NCI-H128 (cell line): Measurements from ENCODE around the gene MMRN2.
"Not testable (repeated sequence)": the region's sequence is repeated elsewhere in the genome, so short reads cannot be mapped to it uniquely, and the experiment has no call there.

Experiments used
- DNase-seq: peaks from one replicate; lab custom pipeline; 2025; ENCODE audit not compliant: unreplicated experiment; lab: John Stamatoyannopoulos, UW

MMRN2 gene

GRCh38 chr10:86941426-86941825 is 16.0 kb downstream of the MMRN2 start:
- no peak for DNase-seq

GRCh38 chr10:86940677-86941076 is 16.7 kb downstream of the MMRN2 start:
- no peak for DNase-seq

DNA sequence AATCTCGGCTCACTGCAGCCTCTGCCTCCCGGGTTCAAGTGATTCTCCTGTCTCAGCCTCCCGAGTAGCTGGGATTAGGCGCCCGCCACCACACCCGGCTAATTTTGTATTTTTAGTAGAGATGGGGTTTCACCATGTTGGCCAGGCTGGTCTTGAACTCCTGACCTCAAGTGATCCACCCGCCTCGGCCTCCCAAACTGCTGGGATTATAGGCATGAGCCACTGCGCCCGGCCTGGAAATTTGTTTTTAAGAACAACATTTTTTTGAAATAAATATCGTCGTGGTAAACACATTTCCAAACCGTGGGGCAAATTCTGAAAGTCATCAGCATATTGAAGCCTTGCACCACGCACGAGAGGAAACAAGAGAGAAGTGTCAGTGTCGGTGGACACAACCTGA is 17.3 kb downstream of the MMRN2 start:
- not testable (repeated sequence) for DNase-seq

DNA sequence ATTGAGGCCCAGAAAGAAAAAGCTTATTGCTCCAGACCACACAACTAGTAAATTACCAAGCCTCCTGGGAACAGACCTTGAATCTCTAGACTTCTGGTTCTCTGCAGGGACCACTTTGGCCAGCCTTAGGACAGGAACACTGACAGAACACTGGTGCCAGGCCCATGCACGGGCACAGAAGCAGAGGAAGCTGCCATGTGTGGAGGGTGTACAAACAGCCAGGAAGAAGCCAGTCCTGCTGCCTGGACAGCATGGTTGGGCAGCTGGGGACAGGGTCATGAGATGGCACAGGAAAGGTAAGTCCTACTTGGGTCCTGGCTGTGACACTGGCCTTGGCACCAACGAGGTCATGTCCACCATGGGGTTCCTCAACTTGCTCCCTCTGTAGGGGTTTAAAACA is 19.2 kb downstream of the MMRN2 start:
- DNase-seq: no peak

- no peak for DNase-seq
These were observed 19.8 kb downstream of the MMRN2 start for GRCh38 chr10:86937502-86938154.

DNA sequence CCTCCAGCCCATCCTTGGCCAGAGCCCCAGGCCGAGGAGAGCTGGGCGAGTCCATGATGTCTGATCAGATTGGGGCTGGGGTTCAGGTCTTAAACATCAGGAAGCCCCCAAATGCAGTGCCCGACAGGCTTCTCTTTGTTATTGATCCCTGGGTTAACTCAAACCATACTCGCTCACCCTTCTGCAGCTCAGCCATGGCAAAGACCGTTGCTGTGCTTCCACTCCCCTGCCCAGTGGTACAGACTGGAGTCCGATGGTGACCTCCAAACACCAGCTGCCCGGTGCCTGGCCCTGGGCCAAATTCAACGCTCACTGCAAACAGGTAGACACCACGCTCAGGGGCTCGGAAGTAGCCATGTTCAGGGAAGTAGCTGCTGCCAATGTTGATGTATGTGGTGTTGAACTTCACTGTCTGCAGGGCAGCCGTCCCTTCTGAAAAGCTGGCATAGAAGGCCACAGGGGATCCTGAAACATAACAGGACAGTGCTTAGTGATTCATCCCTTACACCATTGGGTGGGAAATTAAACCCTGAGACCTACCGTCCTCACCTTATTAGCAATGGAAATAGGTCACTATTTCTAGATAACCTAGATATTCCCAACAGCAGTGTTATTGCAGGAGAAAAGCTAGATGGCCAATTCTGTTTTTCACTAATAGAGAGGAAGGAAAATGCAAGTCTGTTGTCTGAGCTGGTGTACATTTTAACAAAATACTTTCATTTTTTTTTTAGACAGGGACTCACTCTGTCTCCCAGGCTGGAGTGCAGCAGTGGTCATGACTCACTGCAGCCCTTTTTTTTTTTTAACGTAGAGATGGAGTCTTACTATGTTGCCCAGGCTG is 20.5 kb downstream of the MMRN2 start:
- no peak for DNase-seq

GRCh38 chr10:86934162-86934711 is 23.2 kb downstream of the MMRN2 start:
- DNase-seq: not testable (repeated sequence)

GRCh38 chr10:86932674-86933073 is 24.7 kb downstream of the MMRN2 start:
- no peak for DNase-seq

DNA sequence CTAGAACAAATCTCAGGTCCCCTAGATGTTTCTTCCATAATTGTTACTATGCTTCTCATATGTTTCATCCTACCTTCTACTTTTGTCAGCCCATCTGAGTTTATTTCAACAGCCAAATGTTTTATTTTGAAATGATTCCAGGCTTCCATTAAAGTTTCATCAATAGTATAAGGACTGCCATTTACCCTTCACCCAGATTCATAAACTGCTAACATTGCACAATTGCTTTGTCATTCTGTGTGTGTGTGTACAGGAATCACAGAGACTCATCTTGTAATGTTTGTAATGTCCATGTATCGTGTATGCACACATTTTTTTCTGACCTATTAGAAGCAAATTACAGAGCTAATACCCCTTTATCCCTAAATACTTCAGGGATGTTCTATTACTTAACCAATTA is 25.5 kb downstream of the MMRN2 start:
- DNase-seq: no peak

GRCh38 chr10:86929468-86930380 is 27.7 kb downstream of the MMRN2 start:
- DNase-seq: no peak

DNA sequence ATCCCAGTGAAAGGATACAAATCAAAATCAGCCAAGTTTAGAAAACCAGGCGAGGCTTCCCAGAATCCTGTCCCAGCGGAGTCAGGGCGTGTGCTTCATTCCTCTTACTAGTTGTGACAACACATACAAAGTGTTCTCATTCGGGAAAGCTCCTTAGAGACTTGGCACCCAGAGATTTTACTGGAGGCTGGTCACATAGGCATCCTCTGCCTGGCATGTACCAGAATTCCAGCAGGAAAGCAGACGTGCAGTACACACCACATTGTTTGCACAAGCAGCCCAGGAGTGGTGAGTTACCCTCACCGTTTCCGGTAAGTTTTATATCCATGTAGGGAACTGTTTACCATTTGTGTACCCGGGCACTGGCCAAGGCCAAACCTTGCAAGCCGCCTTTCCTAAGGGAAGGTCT is 34.9 kb downstream of the MMRN2 start:
- DNase-seq: no peak

GRCh38 chr10:86918022-86918471 is 39.4 kb downstream of the MMRN2 start:
- no peak for DNase-seq

- no peak for DNase-seq
These were observed 42.7 kb downstream of the MMRN2 start for GRCh38 chr10:86914734-86915133.

DNA sequence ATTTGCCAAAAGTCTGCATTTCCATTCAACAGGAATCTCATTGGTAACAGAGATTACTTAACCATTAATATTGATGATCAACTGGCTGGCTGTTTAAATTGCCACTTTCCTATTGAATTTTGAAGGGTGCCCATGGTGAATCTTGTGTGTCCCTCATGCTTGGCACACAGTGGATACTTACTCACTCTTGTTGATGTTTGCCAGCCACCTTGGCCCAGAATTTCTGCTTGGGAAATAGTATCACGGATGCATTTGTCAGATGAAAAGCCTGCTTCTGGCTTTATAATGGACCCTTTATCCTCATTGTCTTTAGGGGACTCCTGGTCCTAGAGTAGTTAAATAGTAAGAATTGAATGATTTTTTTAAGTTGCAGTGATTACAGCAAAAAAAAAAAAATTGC is 52.0 kb downstream of the MMRN2 start:
- DNase-seq: no peak

GRCh38 chr10:86904600-86904999 is 52.8 kb downstream of the MMRN2 start:
- DNase-seq: no peak

DNA sequence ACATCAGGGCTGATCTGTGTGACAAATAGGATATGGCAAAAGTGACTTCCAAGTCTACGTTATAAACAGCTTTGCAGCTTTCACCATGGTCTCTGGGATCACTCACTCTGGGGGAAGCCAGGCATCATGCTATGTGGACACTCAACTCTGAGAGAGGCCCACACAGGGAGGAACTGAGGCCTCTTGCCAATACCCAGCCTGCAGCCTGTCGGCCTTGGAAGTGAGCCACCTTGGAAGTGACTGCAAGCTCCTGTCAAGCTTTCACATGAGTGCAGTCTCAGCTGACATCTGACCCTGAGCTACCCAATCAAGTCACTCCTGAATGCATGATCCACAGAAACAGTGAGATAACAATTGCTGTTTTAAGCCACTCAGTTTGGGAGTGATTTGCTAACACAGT is 56.5 kb downstream of the MMRN2 start:
- no peak for DNase-seq

DNA sequence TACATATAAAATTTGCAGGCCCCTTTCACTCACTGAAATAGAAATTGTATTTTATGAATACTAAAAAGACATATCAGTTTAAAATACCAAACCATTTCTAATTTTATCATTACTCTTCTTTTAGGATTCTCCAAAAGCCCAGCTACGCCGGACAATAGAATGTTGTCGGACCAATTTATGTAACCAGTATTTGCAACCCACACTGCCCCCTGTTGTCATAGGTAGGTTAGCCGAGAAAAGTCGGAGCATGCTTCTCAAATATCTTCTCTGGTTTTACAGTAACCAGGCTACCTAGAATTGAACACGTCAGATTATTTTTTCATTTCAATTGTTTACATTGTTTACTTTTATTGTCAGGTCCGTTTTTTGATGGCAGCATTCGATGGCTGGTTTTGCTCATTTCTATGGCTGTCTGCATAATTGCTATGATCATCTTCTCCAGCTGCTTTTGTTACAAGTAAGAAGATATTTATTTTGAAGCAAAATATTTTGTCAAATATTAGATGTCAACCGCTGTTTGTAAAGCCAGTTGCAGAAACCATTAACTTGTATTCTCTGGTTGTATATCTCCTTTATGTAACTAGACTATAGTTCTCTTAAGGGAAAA is 57.6 kb downstream of the MMRN2 start:
- no peak for DNase-seq

DNA sequence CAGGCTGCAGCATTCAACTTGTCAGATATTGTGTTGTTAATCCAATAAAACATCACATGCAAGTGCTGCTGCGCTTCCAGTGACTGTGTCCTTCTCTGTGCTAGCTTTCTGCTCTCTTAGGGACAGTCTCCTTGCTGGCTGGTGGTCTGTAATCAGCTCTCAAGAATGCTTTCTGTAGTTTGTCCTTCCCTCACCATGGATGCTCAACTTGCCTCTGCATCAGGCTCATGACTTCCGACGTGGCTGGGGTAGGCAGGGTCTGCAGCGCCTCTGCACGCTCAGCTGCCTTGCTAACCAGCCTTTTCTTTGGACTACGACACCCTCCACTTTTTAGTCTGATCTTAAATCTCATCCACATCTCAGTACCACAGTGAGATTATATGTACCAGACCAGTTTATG is 58.3 kb downstream of the MMRN2 start:
- DNase-seq: no peak

DNA sequence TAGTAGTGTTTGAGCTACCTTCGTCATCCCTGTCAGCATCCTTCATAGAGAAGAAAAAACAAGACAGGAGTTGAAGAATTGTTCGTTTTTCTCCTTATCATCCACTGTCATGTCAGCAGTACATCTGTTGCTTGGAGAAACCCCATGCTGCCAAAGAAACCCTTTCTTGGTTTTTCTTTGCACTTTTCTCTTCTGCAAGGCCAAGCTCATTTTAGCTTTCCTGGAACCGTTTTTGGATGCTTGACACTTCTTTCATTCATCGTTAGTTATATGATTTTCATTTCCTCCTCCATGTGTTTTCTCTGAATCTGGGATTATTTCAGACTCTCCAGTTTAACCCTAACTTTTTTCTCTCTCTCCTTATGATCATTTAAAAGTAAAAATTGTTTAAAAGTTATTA is 58.9 kb downstream of the MMRN2 start:
- DNase-seq: no peak

GRCh38 chr10:86889997-86890396 is 67.4 kb downstream of the MMRN2 start:
- DNase-seq: no peak
